H1 (cell line): ENCODE results near the gene PIK3R5. TPM values are rescaled to one million over a fixed set of nuclear protein-coding genes. Genes with fewer than 3 reads are reported as not detected.

ENCODE experiments used
- BACH1 ChIP-seq: IDR thresholded peaks from 2 replicates; pipeline ENCODE4 v1.6.1; 2012; ENCODE audit warnings: low read length, improper control_type of control experiment
- MAFK ChIP-seq: IDR thresholded peaks from 2 replicates; pipeline ENCODE4 v1.6.1; 2012; ENCODE audit warnings: low read depth, mild to moderate bottlenecking, improper control_type of control experiment, low read length
- RBBP5 ChIP-seq: IDR thresholded peaks from 2 replicates; pipeline ENCODE4 v1.7.1; 2012; ENCODE audit warnings: low read depth, mild to moderate bottlenecking, inconsistent platforms, low read length, moderate library complexity, borderline replicate concordance
- SP4 ChIP-seq: IDR thresholded peaks from 2 replicates; pipeline ENCODE4 v1.6.1; 2012; ENCODE audit warnings: low read length, inconsistent platforms
- SUZ12 ChIP-seq: fragments of 200-600 bp; sonication (generic); IDR thresholded peaks from 2 replicates; pipeline ENCODE4 v1.6.1; 2012; ENCODE audit warnings: mild to moderate bottlenecking, inconsistent platforms, low read length, moderate library complexity, mixed read lengths
- TEAD4 ChIP-seq: IDR thresholded peaks from 2 replicates; pipeline ENCODE4 v1.6.1; 2012; ENCODE audit warnings: low read depth, low read length, inconsistent platforms, mixed read lengths
- polyA plus RNA-seq, 7 experiments: library from polyadenylated mRNA; depleted of rRNA in 3 of 7; stranded (reverse) in 5 of 7; unstranded in 2 of 7; fragments of >200 nt in 5 of 7; fragments of 200-250 nt in 2 of 7; gene quantifications; 1 replicate in 5 of 7; 2 replicates in 1 of 7; 4 replicates in 1 of 7; pipeline versions ENCODE4 v1.2.1 to v1.2.3, GENCODE V29; 2011 to 2013; ENCODE audit warnings: missing spikeins in 2 of 7, mixed read lengths in 2 of 7
- total RNA-seq: library from RNA; stranded (reverse); fragmentation: NEBNext Ultra II Directional; extraction: Animal tissue kit (Norgen Biotek cat#: 25700); gene quantifications from 2 replicates; pipeline ENCODE4 v1.2.1, GENCODE V29; 2021

Gene PIK3R5
- total and polyA plus RNA-seq, 2 of the 8 experiments (the other 6 are each of a cell fraction or from before 2014, with no cell fraction given) = 2.7 to 4.3 TPM

GRCh38 chr17:8883353-8883752 is 82.2 kb downstream of the PIK3R5 start (continued):
- TF ChIP-seq TEAD4 = no peak
- no peak for TF ChIP-seq SUZ12
- TF ChIP-seq SP4 = no peak
- TF ChIP-seq RBBP5 = no peak
- TF ChIP-seq MAFK = no peak
- TF ChIP-seq BACH1 = no peak
- TF ChIP-seq, all 59 proteins: peak for 0
